GM12878 (cell line): ENCODE data around the gene UAP1L1. TPM values are rescaled to one million over a fixed set of nuclear protein-coding genes. Genes with fewer than 3 reads are reported as not detected.

Experiments
- IKZF1 ChIP-seq: fragments of 450-650 bp; conservative IDR thresholded peaks from 2 replicates; pipeline ENCODE4 v1.6.1; 2017; ENCODE audit warnings: antibody characterized with exemption, mild to moderate bottlenecking
- NR2C2 ChIP-seq: IDR thresholded peaks from 2 replicates; pipeline ENCODE4 v1.6.1; 2011; ENCODE audit warnings: borderline replicate concordance, low read depth; ENCODE audit not compliant: control insufficient read depth, insufficient read length
- SREBF2 ChIP-seq: IDR thresholded peaks from 2 replicates; pipeline ENCODE4 v1.6.1; 2012; ENCODE audit warnings: mild to moderate bottlenecking, low read length
- ZBTB4 ChIP-seq: fragments of 450-650 bp; formaldehyde crosslinking; IDR thresholded peaks from 2 replicates; pipeline ENCODE4 v1.4.0; 2022; ENCODE audit warnings: mild to moderate bottlenecking, moderate library complexity
- polyA plus RNA-seq, 11 experiments: library from polyadenylated mRNA; depleted of rRNA in 4 of 11; unstranded in 6 of 11; stranded (reverse) in 5 of 11; fragments of >200 nt; fragmentation: Nextera tagmentation in 4 of 11; fragmentation: Illumina TruSeq in 1 of 11; extraction: Ambion mirVana in 4 of 11; extraction: Trizol in 1 of 11; gene quantifications; 1 replicate in 1 of 11; 2 replicates in 10 of 11; pipeline versions ENCODE4 v1.2.1 to v1.2.3, GENCODE V29; 2011 to 2016; ENCODE audit warnings: inconsistent platforms in 2 of 11, missing spikeins in 2 of 11, low read depth in 1 of 11
- total RNA-seq, 4 experiments: library from RNA; depleted of rRNA in 3 of 4; stranded (reverse); fragments of >200 nt in 3 of 4; fragmentation: Illumina TruSeq in 1 of 4; extraction: Trizol in 1 of 4; gene quantifications; 2 replicates each; pipeline versions ENCODE4 v1.2.1 to v1.2.3, GENCODE V29; 2013 to 2021
- TF ChIP-seq, protein P1 (sequence below): fragments of 450-650 bp; IDR thresholded peaks from 2 replicates; pipeline ENCODE4 v1.6.1; 2017; ENCODE audit warnings: mild to moderate bottlenecking, moderate library complexity
- TF ChIP-seq, protein P2 (sequence below): fragments of 450-650 bp; IDR thresholded peaks from 2 replicates; pipeline ENCODE4 v1.6.1; 2017; ENCODE audit warnings: mild to moderate bottlenecking, moderate library complexity
- TF ChIP-seq, protein P3 (sequence below): fragments of 450-650 bp; IDR thresholded peaks from 2 replicates; pipeline ENCODE4 v1.6.1; 2018; ENCODE audit warnings: mild to moderate bottlenecking, low read depth, moderate library complexity; ENCODE audit not compliant: partially characterized antibody
- TF ChIP-seq, protein P4 (sequence below): IDR thresholded peaks from 2 replicates; pipeline ENCODE4 v1.6.1; 2012; ENCODE audit warnings: mild to moderate bottlenecking, low read depth, low read length

UAP1L1 gene
- total and polyA plus RNA-seq, 10 of the 15 experiments (the other 5 are each of a cell fraction or from before 2014, with no cell fraction given), result 0.29 to 15.7 (median 5.8) TPM

DNA sequence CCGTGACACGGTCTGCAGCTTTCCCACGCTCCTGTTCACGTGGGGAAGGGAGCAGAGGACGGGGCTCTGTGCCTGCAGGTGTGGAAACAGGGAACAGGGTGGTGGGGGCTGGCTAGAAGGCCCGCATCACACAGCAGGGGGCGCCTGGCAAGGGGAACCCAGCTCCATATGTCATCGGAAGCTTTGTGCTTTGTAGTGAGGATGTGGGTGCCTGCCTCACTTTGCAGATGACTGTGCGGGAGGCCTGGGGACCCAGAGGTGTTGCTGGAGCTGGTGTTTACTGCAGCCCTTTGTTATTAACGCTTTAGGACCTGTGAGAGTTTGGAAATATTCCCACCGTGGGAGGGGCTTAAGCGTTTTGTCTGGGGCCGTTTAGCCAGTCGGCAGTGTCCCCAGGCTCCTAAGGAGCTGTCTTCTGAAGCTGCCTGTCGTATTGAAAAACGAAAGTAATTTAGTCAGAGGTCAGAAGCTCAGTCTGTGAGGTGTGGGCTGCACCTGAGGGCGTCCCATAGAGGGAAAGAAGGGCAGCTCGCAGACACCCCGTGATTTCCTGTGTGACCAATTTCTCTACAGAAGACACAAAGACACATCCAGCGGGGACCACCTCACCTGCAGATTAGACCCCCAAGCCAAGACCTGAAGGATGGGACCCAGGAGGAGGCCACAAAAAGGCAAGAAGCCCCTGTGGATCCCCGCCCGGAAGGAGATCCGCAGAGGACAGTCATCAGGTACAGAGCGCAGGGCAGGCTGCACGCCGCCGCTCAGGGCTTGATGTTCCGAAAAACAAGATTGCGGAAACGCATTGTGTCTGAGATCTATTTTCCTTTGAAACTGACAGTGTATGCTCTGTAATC lies 18.6 kb downstream of the UAP1L1 start (continued):
- TF ChIP-seq, protein P1, sequence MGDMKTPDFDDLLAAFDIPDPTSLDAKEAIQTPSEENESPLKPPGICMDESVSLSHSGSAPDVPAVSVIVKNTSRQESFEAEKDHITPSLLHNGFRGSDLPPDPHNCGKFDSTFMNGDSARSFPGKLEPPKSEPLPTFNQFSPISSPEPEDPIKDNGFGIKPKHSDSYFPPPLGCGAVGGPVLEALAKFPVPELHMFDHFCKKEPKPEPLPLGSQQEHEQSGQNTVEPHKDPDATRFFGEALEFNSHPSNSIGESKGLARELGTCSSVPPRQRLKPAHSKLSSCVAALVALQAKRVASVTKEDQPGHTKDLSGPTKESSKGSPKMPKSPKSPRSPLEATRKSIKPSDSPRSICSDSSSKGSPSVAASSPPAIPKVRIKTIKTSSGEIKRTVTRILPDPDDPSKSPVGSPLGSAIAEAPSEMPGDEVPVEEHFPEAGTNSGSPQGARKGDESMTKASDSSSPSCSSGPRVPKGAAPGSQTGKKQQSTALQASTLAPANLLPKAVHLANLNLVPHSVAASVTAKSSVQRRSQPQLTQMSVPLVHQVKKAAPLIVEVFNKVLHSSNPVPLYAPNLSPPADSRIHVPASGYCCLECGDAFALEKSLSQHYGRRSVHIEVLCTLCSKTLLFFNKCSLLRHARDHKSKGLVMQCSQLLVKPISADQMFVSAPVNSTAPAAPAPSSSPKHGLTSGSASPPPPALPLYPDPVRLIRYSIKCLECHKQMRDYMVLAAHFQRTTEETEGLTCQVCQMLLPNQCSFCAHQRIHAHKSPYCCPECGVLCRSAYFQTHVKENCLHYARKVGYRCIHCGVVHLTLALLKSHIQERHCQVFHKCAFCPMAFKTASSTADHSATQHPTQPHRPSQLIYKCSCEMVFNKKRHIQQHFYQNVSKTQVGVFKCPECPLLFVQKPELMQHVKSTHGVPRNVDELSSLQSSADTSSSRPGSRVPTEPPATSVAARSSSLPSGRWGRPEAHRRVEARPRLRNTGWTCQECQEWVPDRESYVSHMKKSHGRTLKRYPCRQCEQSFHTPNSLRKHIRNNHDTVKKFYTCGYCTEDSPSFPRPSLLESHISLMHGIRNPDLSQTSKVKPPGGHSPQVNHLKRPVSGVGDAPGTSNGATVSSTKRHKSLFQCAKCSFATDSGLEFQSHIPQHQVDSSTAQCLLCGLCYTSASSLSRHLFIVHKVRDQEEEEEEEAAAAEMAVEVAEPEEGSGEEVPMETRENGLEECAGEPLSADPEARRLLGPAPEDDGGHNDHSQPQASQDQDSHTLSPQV, result no peak
- TF ChIP-seq, protein P2, sequence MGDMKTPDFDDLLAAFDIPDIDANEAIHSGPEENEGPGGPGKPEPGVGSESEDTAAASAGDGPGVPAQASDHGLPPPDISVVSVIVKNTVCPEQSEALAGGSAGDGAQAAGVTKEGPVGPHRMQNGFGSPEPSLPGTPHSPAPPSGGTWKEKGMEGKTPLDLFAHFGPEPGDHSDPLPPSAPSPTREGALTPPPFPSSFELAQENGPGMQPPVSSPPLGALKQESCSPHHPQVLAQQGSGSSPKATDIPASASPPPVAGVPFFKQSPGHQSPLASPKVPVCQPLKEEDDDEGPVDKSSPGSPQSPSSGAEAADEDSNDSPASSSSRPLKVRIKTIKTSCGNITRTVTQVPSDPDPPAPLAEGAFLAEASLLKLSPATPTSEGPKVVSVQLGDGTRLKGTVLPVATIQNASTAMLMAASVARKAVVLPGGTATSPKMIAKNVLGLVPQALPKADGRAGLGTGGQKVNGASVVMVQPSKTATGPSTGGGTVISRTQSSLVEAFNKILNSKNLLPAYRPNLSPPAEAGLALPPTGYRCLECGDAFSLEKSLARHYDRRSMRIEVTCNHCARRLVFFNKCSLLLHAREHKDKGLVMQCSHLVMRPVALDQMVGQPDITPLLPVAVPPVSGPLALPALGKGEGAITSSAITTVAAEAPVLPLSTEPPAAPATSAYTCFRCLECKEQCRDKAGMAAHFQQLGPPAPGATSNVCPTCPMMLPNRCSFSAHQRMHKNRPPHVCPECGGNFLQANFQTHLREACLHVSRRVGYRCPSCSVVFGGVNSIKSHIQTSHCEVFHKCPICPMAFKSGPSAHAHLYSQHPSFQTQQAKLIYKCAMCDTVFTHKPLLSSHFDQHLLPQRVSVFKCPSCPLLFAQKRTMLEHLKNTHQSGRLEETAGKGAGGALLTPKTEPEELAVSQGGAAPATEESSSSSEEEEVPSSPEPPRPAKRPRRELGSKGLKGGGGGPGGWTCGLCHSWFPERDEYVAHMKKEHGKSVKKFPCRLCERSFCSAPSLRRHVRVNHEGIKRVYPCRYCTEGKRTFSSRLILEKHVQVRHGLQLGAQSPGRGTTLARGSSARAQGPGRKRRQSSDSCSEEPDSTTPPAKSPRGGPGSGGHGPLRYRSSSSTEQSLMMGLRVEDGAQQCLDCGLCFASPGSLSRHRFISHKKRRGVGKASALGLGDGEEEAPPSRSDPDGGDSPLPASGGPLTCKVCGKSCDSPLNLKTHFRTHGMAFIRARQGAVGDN, result no peak
- no peak for TF ChIP-seq NR2C2
- TF ChIP-seq, protein P3, sequence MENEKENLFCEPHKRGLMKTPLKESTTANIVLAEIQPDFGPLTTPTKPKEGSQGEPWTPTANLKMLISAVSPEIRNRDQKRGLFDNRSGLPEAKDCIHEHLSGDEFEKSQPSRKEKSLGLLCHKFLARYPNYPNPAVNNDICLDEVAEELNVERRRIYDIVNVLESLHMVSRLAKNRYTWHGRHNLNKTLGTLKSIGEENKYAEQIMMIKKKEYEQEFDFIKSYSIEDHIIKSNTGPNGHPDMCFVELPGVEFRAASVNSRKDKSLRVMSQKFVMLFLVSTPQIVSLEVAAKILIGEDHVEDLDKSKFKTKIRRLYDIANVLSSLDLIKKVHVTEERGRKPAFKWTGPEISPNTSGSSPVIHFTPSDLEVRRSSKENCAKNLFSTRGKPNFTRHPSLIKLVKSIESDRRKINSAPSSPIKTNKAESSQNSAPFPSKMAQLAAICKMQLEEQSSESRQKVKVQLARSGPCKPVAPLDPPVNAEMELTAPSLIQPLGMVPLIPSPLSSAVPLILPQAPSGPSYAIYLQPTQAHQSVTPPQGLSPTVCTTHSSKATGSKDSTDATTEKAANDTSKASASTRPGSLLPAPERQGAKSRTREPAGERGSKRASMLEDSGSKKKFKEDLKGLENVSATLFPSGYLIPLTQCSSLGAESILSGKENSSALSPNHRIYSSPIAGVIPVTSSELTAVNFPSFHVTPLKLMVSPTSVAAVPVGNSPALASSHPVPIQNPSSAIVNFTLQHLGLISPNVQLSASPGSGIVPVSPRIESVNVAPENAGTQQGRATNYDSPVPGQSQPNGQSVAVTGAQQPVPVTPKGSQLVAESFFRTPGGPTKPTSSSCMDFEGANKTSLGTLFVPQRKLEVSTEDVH, result no peak
- TF ChIP-seq, protein P4, sequence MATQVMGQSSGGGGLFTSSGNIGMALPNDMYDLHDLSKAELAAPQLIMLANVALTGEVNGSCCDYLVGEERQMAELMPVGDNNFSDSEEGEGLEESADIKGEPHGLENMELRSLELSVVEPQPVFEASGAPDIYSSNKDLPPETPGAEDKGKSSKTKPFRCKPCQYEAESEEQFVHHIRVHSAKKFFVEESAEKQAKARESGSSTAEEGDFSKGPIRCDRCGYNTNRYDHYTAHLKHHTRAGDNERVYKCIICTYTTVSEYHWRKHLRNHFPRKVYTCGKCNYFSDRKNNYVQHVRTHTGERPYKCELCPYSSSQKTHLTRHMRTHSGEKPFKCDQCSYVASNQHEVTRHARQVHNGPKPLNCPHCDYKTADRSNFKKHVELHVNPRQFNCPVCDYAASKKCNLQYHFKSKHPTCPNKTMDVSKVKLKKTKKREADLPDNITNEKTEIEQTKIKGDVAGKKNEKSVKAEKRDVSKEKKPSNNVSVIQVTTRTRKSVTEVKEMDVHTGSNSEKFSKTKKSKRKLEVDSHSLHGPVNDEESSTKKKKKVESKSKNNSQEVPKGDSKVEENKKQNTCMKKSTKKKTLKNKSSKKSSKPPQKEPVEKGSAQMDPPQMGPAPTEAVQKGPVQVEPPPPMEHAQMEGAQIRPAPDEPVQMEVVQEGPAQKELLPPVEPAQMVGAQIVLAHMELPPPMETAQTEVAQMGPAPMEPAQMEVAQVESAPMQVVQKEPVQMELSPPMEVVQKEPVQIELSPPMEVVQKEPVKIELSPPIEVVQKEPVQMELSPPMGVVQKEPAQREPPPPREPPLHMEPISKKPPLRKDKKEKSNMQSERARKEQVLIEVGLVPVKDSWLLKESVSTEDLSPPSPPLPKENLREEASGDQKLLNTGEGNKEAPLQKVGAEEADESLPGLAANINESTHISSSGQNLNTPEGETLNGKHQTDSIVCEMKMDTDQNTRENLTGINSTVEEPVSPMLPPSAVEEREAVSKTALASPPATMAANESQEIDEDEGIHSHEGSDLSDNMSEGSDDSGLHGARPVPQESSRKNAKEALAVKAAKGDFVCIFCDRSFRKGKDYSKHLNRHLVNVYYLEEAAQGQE, result 0 out of 2 replicates have a peak, but pooled peaks have one; percentile 11
- TF ChIP-seq ZBTB4 (CRISPR knock-in tag), result no peak
- peak; percentile 91 for TF ChIP-seq IKZF1
- TF ChIP-seq SREBF2, result no peak
